Breast epithelium (tissue), 3 donors: ENCODE results near the gene PCSK1.

ENCODE experiments used
- POLR2A ChIP-seq: fragments of 450-650 bp; IDR thresholded peaks from one replicate; pipeline ENCODE4 v1.6.1; 2016; ENCODE audit warnings: antibody characterized with exemption, mild to moderate bottlenecking, moderate library complexity
- TF ChIP-seq, protein P1 (sequence below), 3 donors: fragments of 450-650 bp; IDR thresholded peaks; one replicate each; pipeline ENCODE4 v1.5.1; 2016 to 2017; ENCODE audit warnings: antibody characterized with exemption in 3 of 3, mild to moderate bottlenecking in 3 of 3, moderate library complexity in 3 of 3

DNA sequence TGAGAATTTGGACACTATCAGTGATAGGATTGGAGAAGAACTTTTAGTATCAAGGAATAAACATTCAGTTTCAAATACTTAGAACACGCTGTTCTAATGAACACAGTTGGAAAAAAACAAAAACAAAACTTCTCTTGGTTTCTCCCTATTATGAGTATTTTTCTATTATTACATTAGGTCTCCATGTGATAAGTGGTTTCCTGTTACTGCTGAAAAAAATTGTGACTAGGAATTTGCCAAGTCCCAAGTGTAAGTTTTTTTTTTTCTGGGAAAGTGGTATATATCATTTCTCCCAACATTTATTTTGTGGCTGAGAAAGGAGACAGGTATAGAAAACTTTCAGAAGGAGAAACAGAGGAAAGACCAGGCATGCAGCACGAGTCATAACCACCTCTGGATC is 41.1 kb downstream of the PCSK1 start:
- TF ChIP-seq POLR2A, result no peak
- TF ChIP-seq, protein P1, sequence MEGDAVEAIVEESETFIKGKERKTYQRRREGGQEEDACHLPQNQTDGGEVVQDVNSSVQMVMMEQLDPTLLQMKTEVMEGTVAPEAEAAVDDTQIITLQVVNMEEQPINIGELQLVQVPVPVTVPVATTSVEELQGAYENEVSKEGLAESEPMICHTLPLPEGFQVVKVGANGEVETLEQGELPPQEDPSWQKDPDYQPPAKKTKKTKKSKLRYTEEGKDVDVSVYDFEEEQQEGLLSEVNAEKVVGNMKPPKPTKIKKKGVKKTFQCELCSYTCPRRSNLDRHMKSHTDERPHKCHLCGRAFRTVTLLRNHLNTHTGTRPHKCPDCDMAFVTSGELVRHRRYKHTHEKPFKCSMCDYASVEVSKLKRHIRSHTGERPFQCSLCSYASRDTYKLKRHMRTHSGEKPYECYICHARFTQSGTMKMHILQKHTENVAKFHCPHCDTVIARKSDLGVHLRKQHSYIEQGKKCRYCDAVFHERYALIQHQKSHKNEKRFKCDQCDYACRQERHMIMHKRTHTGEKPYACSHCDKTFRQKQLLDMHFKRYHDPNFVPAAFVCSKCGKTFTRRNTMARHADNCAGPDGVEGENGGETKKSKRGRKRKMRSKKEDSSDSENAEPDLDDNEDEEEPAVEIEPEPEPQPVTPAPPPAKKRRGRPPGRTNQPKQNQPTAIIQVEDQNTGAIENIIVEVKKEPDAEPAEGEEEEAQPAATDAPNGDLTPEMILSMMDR (IDR thresholded peaks at IDR 0.05), result no peak
